Myocyte (in vitro differentiated cells): ENCODE results near the gene FGFR1OP2. TPM values are rescaled to one million over a fixed set of nuclear protein-coding genes. Genes with fewer than 3 reads are reported as not detected.
A peak's percentile ranks its signal among the peaks of the same experiment; 100 is the strongest.
"Not testable (repeated sequence)": the region's sequence is repeated elsewhere in the genome, so short reads cannot be mapped to it uniquely, and the experiment has no call there.

ENCODE experiments used
- DNase-seq: peaks from one replicate; pipeline ENCODE4 v3.0.0-alpha.2; 2012; ENCODE audit warnings: low read depth
- polyA plus RNA-seq: library from polyadenylated mRNA; unstranded; fragments of >200 nt; gene quantifications from one replicate; pipeline ENCODE4 v1.2.1, GENCODE V29; 2012; ENCODE audit warnings: missing spikeins
- total RNA-seq: library from RNA; depleted of rRNA; stranded (reverse); fragments of >200 nt; gene quantifications from 2 replicates; pipeline ENCODE4 v1.2.3, GENCODE V29; 2014

Gene FGFR1OP2
- 55.0 and 62.0 TPM in 2 replicates for total RNA-seq
- polyA plus RNA-seq = 24.6 TPM

DNA sequence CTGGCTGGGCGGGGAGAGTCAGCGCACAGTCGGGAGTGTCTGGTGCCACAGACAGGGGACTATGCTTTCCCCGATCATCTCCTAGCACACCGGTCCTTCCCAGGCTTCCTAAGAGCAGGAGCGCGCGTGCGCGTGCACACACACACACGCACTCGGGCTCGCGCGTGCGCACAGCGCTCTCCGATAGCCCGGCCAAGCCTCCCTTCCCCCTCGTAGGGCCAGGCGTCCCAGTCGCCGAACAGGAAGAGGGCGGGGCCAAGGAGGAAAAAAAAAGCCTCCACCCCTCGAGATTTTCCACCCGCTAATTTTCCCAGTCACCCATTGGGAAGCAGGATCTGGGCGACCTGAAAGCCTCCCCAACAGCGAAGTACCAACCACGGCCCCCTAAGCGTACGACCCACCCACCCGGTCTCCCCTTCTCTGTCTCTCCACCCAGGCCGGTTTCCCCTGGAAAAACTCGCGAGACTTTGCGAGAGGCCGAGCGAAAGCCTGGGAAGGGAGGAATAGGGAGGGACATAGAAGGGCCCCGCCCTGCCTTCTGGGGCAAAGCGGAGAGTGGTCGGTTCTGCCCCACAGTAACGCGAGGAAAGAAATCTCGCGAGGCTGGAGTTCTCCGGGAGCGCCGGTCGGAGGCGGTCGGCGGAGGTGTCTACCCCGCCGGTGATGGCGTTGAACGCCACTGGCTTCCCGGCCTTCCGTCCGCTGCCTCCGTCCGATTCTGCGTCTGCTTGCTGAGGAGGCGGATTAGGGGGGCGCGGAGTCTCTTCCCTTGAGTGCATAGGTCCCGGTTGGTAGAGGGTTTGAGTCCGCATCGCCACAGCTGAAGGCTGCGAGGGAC lies at the start of gene FGFR1OP2, which contains the start of gene INTS13:
TSS of gene FGFR1OP2 (plus strand) at position 608 of the 838 bp plus-strand sequence. CDS start 15,689 bp downstream, outside the sequence.
TSS of gene INTS13 (minus strand) at position 119 of the 838 bp plus-strand sequence. CDS start 1,178 bp downstream, outside the sequence.
- peak; percentile 100 for DNase-seq

GRCh38 chr12:26890784-26891183 lies 47.5 kb upstream of the FGFR1OP2 start:
- no peak for DNase-seq

DNA sequence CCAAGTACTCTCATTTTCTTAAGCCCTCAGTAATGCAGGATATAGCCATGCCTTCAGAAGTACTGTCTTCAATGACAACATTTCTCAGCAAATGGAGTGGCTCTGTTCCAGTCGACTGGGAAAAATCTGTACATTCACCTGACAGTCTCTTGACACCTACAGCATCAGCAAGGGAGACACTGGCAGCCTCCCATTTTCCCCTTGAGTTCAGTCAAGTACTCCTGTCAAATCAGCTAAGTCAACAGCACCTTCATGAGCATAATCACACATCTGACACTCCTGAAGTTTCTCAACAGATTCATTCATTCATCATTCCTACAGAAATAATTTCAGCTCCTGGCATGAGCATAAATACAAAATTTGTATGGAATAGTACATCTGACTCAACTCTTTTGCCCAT lies 46.6 kb upstream of the FGFR1OP2 start:
- DNase-seq = no peak

- DNase-seq = no peak
These were observed 42.6 kb upstream of the FGFR1OP2 start for GRCh38 chr12:26895672-26896071.

- no peak for DNase-seq
These were observed 41.4 kb upstream of the FGFR1OP2 start for GRCh38 chr12:26896913-26897312.

GRCh38 chr12:26903396-26903795 lies 34.9 kb upstream of the FGFR1OP2 start:
- DNase-seq = not testable (repeated sequence)

DNA sequence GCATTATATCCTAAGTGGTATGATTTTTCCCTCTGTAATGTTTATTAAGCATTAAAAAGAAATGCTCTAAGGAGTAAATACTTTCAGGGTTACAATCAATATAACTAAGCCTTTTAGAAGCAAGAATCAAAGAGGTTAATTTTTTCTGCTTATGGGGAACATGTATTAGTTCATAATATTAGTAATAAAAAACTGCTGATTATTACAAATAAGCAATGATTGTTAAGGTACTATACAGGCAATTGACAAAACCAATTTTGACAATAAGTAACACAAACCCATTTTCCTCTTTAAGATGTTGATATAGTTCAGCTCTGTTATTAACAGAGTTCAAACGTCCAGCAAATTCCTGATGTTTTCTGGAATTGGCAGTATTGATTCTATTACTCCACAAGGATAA lies 32.2 kb upstream of the FGFR1OP2 start:
- no peak for DNase-seq

GRCh38 chr12:26906704-26907103 lies 31.6 kb upstream of the FGFR1OP2 start:
- peak; percentile 18 for DNase-seq

- DNase-seq = peak; percentile 12
These were observed 19.7 kb upstream of the FGFR1OP2 start for GRCh38 chr12:26918321-26919215.

DNA sequence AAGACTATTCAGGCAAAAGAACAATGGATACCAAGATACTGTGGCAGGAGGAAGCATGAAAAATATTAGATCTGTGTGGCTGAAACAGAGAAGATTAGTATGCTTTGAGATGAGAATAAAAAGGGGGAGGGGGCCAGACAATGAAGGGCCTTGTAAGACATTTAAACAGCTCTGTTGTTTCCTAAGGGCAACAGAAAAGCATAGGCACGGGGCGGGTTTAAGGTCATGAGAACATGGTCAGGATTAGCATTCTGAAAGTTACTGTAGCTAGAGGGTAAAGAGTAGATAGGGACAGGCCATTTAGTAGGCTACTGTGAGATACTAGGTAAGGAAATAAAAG lies 19.1 kb upstream of the FGFR1OP2 start:
- DNase-seq = no peak

DNA sequence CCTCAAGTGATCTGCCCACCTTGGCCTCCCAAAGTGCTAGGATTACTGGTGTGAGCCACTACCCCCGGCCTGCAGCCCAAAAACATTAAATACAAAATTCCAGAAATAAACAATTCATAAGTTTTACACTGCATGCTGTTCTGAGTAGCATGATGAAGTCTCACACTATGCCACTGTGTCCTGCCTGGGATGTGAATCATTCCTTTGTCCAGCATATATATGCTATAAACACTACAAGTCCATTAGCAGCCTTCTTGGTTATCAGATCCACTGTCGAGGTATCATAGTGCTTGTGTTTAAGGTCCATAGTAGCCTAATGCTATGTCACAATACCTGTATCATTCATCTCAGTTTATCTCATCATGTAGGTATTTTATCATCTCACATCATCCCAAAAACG lies 16.4 kb upstream of the FGFR1OP2 start:
- no peak for DNase-seq

- DNase-seq = no peak
These were observed 9.6 kb upstream of the FGFR1OP2 start for GRCh38 chr12:26928661-26929060.

- DNase-seq = no peak
These were observed 8.7 kb upstream of the FGFR1OP2 start for GRCh38 chr12:26929590-26929989.

- no peak for DNase-seq
These were observed 2.5 kb upstream of the FGFR1OP2 start for GRCh38 chr12:26935636-26936378.

GRCh38 chr12:26936559-26937442 lies 1.5 kb upstream of the FGFR1OP2 start:
- no peak for DNase-seq

GRCh38 chr12:26937443-26937862 lies 817 bp upstream of the FGFR1OP2 start:
- DNase-seq = no peak

DNA sequence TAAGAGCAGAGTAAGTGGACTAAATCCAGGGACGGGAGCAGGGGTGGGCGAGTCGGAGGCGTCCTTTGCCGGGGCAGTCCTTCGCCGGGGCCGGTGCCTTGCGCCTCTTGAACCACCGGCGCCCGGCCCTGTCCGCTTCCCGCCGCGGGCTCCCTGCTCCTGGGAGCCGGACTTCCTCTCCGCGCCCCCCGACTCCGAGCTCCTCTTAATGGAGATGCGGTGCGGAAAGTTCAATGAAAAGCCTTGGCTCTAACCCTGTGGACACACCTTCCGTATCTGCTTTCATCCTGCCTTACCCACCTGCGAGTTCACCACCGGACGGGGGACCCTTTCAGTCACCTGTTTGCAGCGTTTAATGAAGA lies 412 bp downstream of the FGFR1OP2 start:
- no peak for DNase-seq

DNA sequence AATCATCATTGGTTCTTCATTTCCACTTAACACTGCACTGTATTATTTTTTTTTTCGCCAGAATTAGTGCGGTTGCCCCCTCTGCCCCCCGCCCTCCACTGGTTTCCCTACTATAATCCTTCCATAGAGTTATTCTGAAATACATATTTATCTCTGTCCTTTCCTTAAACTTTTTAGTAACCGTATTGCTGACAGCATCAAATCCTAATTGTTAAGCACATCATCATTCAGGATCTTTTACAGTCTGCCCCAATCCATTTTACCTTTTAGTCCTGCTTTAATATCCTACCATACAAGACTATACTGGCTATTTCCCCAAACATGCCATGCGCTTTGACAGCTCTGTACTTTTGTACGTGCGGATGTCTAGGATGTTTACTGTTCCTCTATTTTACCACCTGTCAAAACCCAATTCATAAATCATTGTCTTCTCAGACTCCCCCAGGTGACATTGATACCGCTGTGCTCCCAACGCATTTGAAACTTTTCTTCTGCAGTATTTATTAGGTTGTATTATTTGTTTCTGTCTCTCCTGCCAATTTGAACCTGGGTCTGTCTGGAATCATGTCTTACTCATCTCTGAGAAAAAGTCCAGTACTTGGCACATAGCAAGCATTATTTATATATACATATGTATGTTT lies 1.0 kb downstream of the FGFR1OP2 start:
- peak; percentile 3 for DNase-seq

DNA sequence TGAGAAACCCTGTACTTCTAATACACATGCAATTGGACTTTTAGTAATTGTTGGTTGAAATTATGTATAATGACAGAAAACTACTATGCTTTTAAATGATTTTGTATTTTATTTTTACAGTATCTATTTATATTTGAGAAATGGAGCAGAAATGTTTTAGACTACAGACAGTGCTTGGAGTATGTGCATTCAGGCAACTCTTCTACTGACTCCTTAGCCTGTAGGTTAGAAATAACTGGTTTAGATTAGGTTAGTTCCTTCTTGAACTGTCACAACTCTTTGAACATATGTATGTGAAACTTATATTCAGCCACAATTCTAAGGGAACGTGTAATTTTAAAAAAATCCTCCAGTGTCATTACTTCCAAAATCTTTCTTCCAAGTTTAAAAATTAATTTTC lies 1.7 kb downstream of the FGFR1OP2 start:
- DNase-seq = no peak
